OCI-LY1 (cell line): ENCODE results near the gene LGR4.

Source experiments
- H2AFZ ChIP-seq: fragments of 200-600 bp; sonication (generic), shearing (Covaris generic); 2 replicates; pipeline ENCODE4 v1.6.0; 2014; ENCODE audit warnings: antibody characterized with exemption, mild to moderate bottlenecking, low read length
- H3F3A ChIP-seq: fragments of 200-600 bp; sonication (generic), shearing (Covaris generic); 2 replicates; pipeline ENCODE4 v1.6.0; 2014; ENCODE audit warnings: mild to moderate bottlenecking, antibody characterized with exemption, low read length, moderate library complexity; ENCODE audit not compliant: insufficient read depth
- H3K27ac ChIP-seq: fragments of 200-600 bp; sonication (generic); 2 replicates; pipeline ENCODE4 v1.5.1; 2014; ENCODE audit warnings: low read length, mixed run types, mild to moderate bottlenecking, low read depth; ENCODE audit not compliant: poor library complexity, severe bottlenecking
- H3K27me3 ChIP-seq: fragments of 200-600 bp; sonication (generic); 2 replicates; pipeline ENCODE4 v1.6.0; 2014; ENCODE audit warnings: antibody characterized with exemption, mild to moderate bottlenecking, low read length, moderate library complexity; ENCODE audit not compliant: insufficient read depth
- H3K36me3 ChIP-seq: fragments of 200-600 bp; sonication (generic); 2 replicates; pipeline ENCODE4 v1.6.1; 2014; ENCODE audit warnings: mild to moderate bottlenecking, antibody characterized with exemption, low read length, moderate library complexity, mixed read lengths; ENCODE audit not compliant: insufficient read depth
- H3K4me1 ChIP-seq: fragments of 200-600 bp; sonication (generic); 2 replicates; pipeline ENCODE4 v1.5.1; 2014; ENCODE audit warnings: mild to moderate bottlenecking, low read length, moderate library complexity; ENCODE audit not compliant: insufficient read depth, severe bottlenecking
- H3K4me2 ChIP-seq: fragments of 200-600 bp; sonication (generic), shearing (Covaris generic); 2 replicates; pipeline ENCODE4 v1.6.1; 2014; ENCODE audit warnings: low read length
- H3K4me3 ChIP-seq: fragments of 200-600 bp; sonication (generic); 2 replicates; pipeline ENCODE4 v1.5.1; 2014; ENCODE audit warnings: low read length, low read depth, mild to moderate bottlenecking, mixed read lengths; ENCODE audit not compliant: poor library complexity, severe bottlenecking
- H3K79me2 ChIP-seq: fragments of 200-600 bp; shearing (Covaris generic); 2 replicates; pipeline ENCODE4 v1.6.1; 2016; ENCODE audit warnings: mixed run types, low read length, mixed read lengths; ENCODE audit not compliant: insufficient read depth
- H3K9ac ChIP-seq: fragments of 200-600 bp; sonication (generic), shearing (Covaris generic); 2 replicates; pipeline ENCODE4 v1.6.1; 2014; ENCODE audit warnings: mild to moderate bottlenecking, low read length, mixed read lengths
- H3K9me2 ChIP-seq: fragments of 200-600 bp; sonication (generic), shearing (Covaris generic); 2 replicates; pipeline ENCODE4 v1.6.1; 2014; ENCODE audit warnings: low read depth, mild to moderate bottlenecking, low read length, mixed read lengths
- H3K9me3 ChIP-seq: fragments of 200-600 bp; shearing (Covaris generic); 2 replicates; pipeline ENCODE4 v1.6.1; 2014; ENCODE audit warnings: low read length, mixed read lengths
- H4K20me1 ChIP-seq: fragments of 200-600 bp; sonication (generic), shearing (Covaris generic); 2 replicates; pipeline ENCODE4 v1.6.0; 2016; ENCODE audit warnings: mild to moderate bottlenecking, low read length; ENCODE audit not compliant: insufficient read depth
- CTCF ChIP-seq: fragments of 200-600 bp; sonication (generic), shearing (Covaris generic); IDR thresholded peaks from 2 replicates; pipeline ENCODE4 v1.5.1; 2017; ENCODE audit warnings: mild to moderate bottlenecking, antibody characterized with exemption, low read length, moderate library complexity, mixed read lengths
- EZH2 ChIP-seq: fragments of 200-600 bp; sonication (generic), shearing (Covaris generic); IDR thresholded peaks from 2 replicates; pipeline ENCODE4 v1.8.0; 2017; ENCODE audit warnings: borderline replicate concordance, mixed run types, mild to moderate bottlenecking, antibody characterized with exemption, low read length, moderate library complexity, mixed read lengths

The LGR4 gene

GRCh38 chr11:27409742-27410141 lies 62.8 kb downstream of the LGR4 start:
- Histone ChIP-seq H4K20me1 (no peaks in the 10 kb centered on the region), H3K9ac (no peak overlapping the region), H3K4me2 (no peak overlapping the region), H3K9me2 (no peaks in the 10 kb centered on the region), H3F3A (no peaks in the 10 kb centered on the region), H3K36me3 (no peaks in the 10 kb centered on the region), H3K27ac (no peak overlapping the region), H2AFZ (no peak overlapping the region), H3K4me3 (no peak overlapping the region), H3K79me2 (no peaks in the 10 kb centered on the region), H3K9me3 (no peaks in the 10 kb centered on the region), H3K4me1 (no peaks in the 10 kb centered on the region), H3K27me3 (no peaks in the 10 kb centered on the region)
- TF ChIP-seq CTCF = no peak
- no peak for TF ChIP-seq EZH2

- H3K4me3 ChIP-seq = no peak overlapping the region
- H3K27me3 ChIP-seq = no peaks in the 10 kb centered on the region
- no peak overlapping the region for H3K4me2 ChIP-seq
- no peaks in the 10 kb centered on the region for H3F3A ChIP-seq
- no peak overlapping the region for H2AFZ ChIP-seq
- no peak for TF ChIP-seq CTCF
- TF ChIP-seq EZH2 = no peak
- no peaks in the 10 kb centered on the region for H3K4me1 ChIP-seq
- H3K27ac ChIP-seq = no peak overlapping the region
- no peaks in the 10 kb centered on the region for H4K20me1 ChIP-seq
- H3K9ac ChIP-seq = no peak overlapping the region
- H3K79me2 ChIP-seq = no peaks in the 10 kb centered on the region
- H3K9me3 ChIP-seq = no peaks in the 10 kb centered on the region
- no peaks in the 10 kb centered on the region for H3K9me2 ChIP-seq
- H3K36me3 ChIP-seq = no peaks in the 10 kb centered on the region
Measured at GRCh38 chr11:27409049-27409448, 63.5 kb downstream of the LGR4 start.

- H3K9me2 ChIP-seq = no peaks in the 10 kb centered on the region
- H3K4me2 ChIP-seq = no peak overlapping the region
- H3K27me3 ChIP-seq = no peaks in the 10 kb centered on the region
- H2AFZ ChIP-seq = no peak overlapping the region
- no peaks in the 10 kb centered on the region for H3K9me3 ChIP-seq
- H3K4me3 ChIP-seq = no peak overlapping the region
- H3K9ac ChIP-seq = no peak overlapping the region
- no peak for TF ChIP-seq CTCF
- TF ChIP-seq EZH2 = no peak
- H3K27ac ChIP-seq = no peak overlapping the region
- H3K36me3 ChIP-seq = no peaks in the 10 kb centered on the region
- no peaks in the 10 kb centered on the region for H3F3A ChIP-seq
- no peaks in the 10 kb centered on the region for H3K79me2 ChIP-seq
- no peaks in the 10 kb centered on the region for H4K20me1 ChIP-seq
- no peaks in the 10 kb centered on the region for H3K4me1 ChIP-seq
Measured at GRCh38 chr11:27408246-27408800, 64.3 kb downstream of the LGR4 start.
